SJCRH30 (cell line): ENCODE measurements around the gene ARRB2. TPM values are rescaled to one million over a fixed set of nuclear protein-coding genes. Genes with fewer than 3 reads are reported as not detected.
"Not testable (repeated sequence)": the region's sequence is repeated elsewhere in the genome, so short reads cannot be mapped to it uniquely, and the experiment has no call there.

Source experiments
- DNase-seq, 2 experiments: peaks; one replicate each; pipeline ENCODE4 v3.0.0-alpha.2; 2015 to 2020
- H3K27ac ChIP-seq: fragments of 250-450 bp; sonication (Bioruptor Pico); 2 replicates; pipeline ENCODE4 v1.5.1; 2020; ENCODE audit warnings: mild to moderate bottlenecking, moderate library complexity
- H3K27me3 ChIP-seq: fragments of 250-450 bp; sonication (Bioruptor Pico); 2 replicates; pipeline ENCODE4 v1.5.1; 2020; ENCODE audit warnings: mild to moderate bottlenecking, moderate library complexity
- H3K36me3 ChIP-seq: fragments of 250-450 bp; sonication (Bioruptor Pico); 2 replicates; pipeline ENCODE4 v1.5.1; 2020; ENCODE audit warnings: mild to moderate bottlenecking, moderate library complexity
- H3K4me1 ChIP-seq: fragments of 250-450 bp; sonication (Bioruptor Pico); 2 replicates; pipeline ENCODE4 v1.5.1; 2020; ENCODE audit warnings: mild to moderate bottlenecking, moderate library complexity
- H3K4me3 ChIP-seq: fragments of 250-450 bp; sonication (Bioruptor Pico); 2 replicates; pipeline ENCODE4 v1.5.1; 2020; ENCODE audit warnings: mild to moderate bottlenecking, moderate library complexity
- H3K9me3 ChIP-seq: fragments of 250-450 bp; sonication (Bioruptor Pico); replicated peaks from 2 replicates; pipeline ENCODE4 v1.5.1; 2020; ENCODE audit warnings: mild to moderate bottlenecking, moderate library complexity
- total RNA-seq: library from RNA; depleted of rRNA; stranded (reverse); fragments of >200 nt; shearing (Covaris generic); gene quantifications from 2 replicates; pipeline ENCODE4 v1.2.3, GENCODE V29; 2014

The ARRB2 gene
- total RNA-seq, 1 experiment from 2014 or later, result 23.9 TPM

- no peaks in the 10 kb centered on the region for H3K27me3 ChIP-seq
- H3K9me3 ChIP-seq, result no peaks in the 10 kb centered on the region
- no peak for DNase-seq
- no peak overlapping the region for H3K4me3 ChIP-seq
- H3K27ac ChIP-seq, result no peak overlapping the region
- H3K36me3 ChIP-seq, result no peaks in the 10 kb centered on the region
- H3K4me1 ChIP-seq, result no peaks in the 10 kb centered on the region; the same call in 1 of the 2 replicates
Observed at GRCh38 chr17:4712526-4712925, 2.1 kb downstream of the ARRB2 start.

- DNase-seq, H3K27me3 ChIP-seq, H3K4me1 ChIP-seq, H3K27ac ChIP-seq, H3K4me3 ChIP-seq, H3K9me3 ChIP-seq, H3K36me3 ChIP-seq: not testable (repeated sequence)
Observed at GRCh38 chr17:4714340-4715062, 4.1 kb downstream of the ARRB2 start.

- Histone ChIP-seq H3K36me3 (no peaks in the 10 kb centered on the region), H3K27me3 (no peaks in the 10 kb centered on the region), H3K9me3 (no peaks in the 10 kb centered on the region), H3K4me1 (no peaks in the 10 kb centered on the region; the same call in 1 of the 2 replicates), H3K27ac (no peak overlapping the region), H3K4me3 (no peak overlapping the region)
- no peak for DNase-seq
Observed at GRCh38 chr17:4715063-4715744, 4.8 kb downstream of the ARRB2 start.

- Histone ChIP-seq H3K4me1 (no peaks in the 10 kb centered on the region; the same call in 1 of the 2 replicates), H3K9me3 (no peaks in the 10 kb centered on the region), H3K4me3 (no peak overlapping the region), H3K27me3 (no peaks in the 10 kb centered on the region), H3K36me3 (no peaks in the 10 kb centered on the region), H3K27ac (no peak overlapping the region)
- no peak for DNase-seq
Observed at GRCh38 chr17:4716081-4716480, 5.6 kb downstream of the ARRB2 start.

GRCh38 chr17:4717791-4718190 lies 7.4 kb downstream of the ARRB2 start:
- H3K27me3 ChIP-seq, result no peaks in the 10 kb centered on the region
- H3K9me3 ChIP-seq, result no peaks in the 10 kb centered on the region
- H3K27ac ChIP-seq, result no peak overlapping the region
- H3K36me3 ChIP-seq, result no peaks in the 10 kb centered on the region
- DNase-seq, result no peak
- H3K4me3 ChIP-seq, result no peak overlapping the region
- H3K4me1 ChIP-seq, result no peaks in the 10 kb centered on the region

- Histone ChIP-seq H3K9me3 (no peaks in the 10 kb centered on the region), H3K36me3 (no peaks in the 10 kb centered on the region), H3K4me1 (no peaks in the 10 kb centered on the region), H3K4me3 (no peak overlapping the region), H3K27ac (no peak overlapping the region), H3K27me3 (no peaks in the 10 kb centered on the region)
- no peak for DNase-seq
Observed at GRCh38 chr17:4718276-4718675, 7.8 kb downstream of the ARRB2 start.

GRCh38 chr17:4719146-4719545 lies 8.7 kb downstream of the ARRB2 start:
- no peak overlapping the region for H3K4me3 ChIP-seq
- H3K27me3 ChIP-seq, result no peaks in the 10 kb centered on the region
- no peaks in the 10 kb centered on the region for H3K4me1 ChIP-seq

GRCh38 chr17:4719684-4720221 lies 9.3 kb downstream of the ARRB2 start:
- no peaks in the 10 kb centered on the region for H3K9me3 ChIP-seq
- H3K36me3 ChIP-seq, result no peaks in the 10 kb centered on the region
- no peaks in the 10 kb centered on the region for H3K27me3 ChIP-seq
- H3K4me1 ChIP-seq, result no peaks in the 10 kb centered on the region
- no peak overlapping the region for H3K4me3 ChIP-seq
- DNase-seq, result no peak
- H3K27ac ChIP-seq, result no peak overlapping the region

More at GRCh38 chr17:4719146-4719545, 8.7 kb downstream of the ARRB2 start:
- no peak for DNase-seq
- H3K9me3 ChIP-seq, result no peaks in the 10 kb centered on the region
- H3K36me3 ChIP-seq, result no peaks in the 10 kb centered on the region
- H3K27ac ChIP-seq, result no peak overlapping the region

GRCh38 chr17:4720787-4721186 lies 10.4 kb downstream of the ARRB2 start:
- Histone ChIP-seq H3K27ac (no peak overlapping the region), H3K4me3 (no peak overlapping the region), H3K27me3 (no peaks in the 10 kb centered on the region), H3K36me3 (no peaks in the 10 kb centered on the region), H3K9me3 (no peaks in the 10 kb centered on the region), H3K4me1 (no peaks in the 10 kb centered on the region)
- no peak for DNase-seq

- Histone ChIP-seq H3K4me3 (no peak overlapping the region), H3K4me1 (no peaks in the 10 kb centered on the region), H3K9me3 (no peaks in the 10 kb centered on the region), H3K36me3 (no peaks in the 10 kb centered on the region), H3K27me3 (no peaks in the 10 kb centered on the region), H3K27ac (no peak overlapping the region)
- DNase-seq, result no peak
Observed at GRCh38 chr17:4721203-4722135, 11.0 kb downstream of the ARRB2 start.

- no peak for DNase-seq
- H3K27me3 ChIP-seq, result no peaks in the 10 kb centered on the region
- no peaks in the 10 kb centered on the region for H3K36me3 ChIP-seq
- no peak overlapping the region for H3K4me3 ChIP-seq
- H3K27ac ChIP-seq, result no peak overlapping the region
- H3K4me1 ChIP-seq, result no peaks in the 10 kb centered on the region
- no peaks in the 10 kb centered on the region for H3K9me3 ChIP-seq
Observed at GRCh38 chr17:4722678-4723240, 12.3 kb downstream of the ARRB2 start.

GRCh38 chr17:4724650-4725049 lies 14.2 kb downstream of the ARRB2 start:
- H3K9me3 ChIP-seq, result no peaks in the 10 kb centered on the region
- DNase-seq, result no peak
- H3K4me3 ChIP-seq, result no peak overlapping the region
- no peak overlapping the region for H3K27ac ChIP-seq
- H3K4me1 ChIP-seq, result no peaks in the 10 kb centered on the region
- H3K36me3 ChIP-seq, result no peaks in the 10 kb centered on the region
- no peaks in the 10 kb centered on the region for H3K27me3 ChIP-seq

- H3K9me3 ChIP-seq, result no peaks in the 10 kb centered on the region
Observed at GRCh38 chr17:4725646-4726310, 15.3 kb downstream of the ARRB2 start.

GRCh38 chr17:4728124-4728523 lies 17.7 kb downstream of the ARRB2 start:
- H3K4me3 ChIP-seq, result no peak overlapping the region
- no peaks in the 10 kb centered on the region for H3K4me1 ChIP-seq
- no peaks in the 10 kb centered on the region for H3K9me3 ChIP-seq
- H3K27me3 ChIP-seq, result no peaks in the 10 kb centered on the region
- DNase-seq, result no peak
- no peak overlapping the region for H3K27ac ChIP-seq
- H3K36me3 ChIP-seq, result no peaks in the 10 kb centered on the region

More at GRCh38 chr17:4725646-4726310, 15.3 kb downstream of the ARRB2 start:
- H3K27ac ChIP-seq, result no peak overlapping the region
- H3K36me3 ChIP-seq, result no peaks in the 10 kb centered on the region
- DNase-seq, result no peak
- H3K27me3 ChIP-seq, result no peaks in the 10 kb centered on the region
- no peak overlapping the region for H3K4me3 ChIP-seq
- H3K4me1 ChIP-seq, result no peaks in the 10 kb centered on the region
